HepG2 (cell line): Measurements from ENCODE around the gene GYG1. TPM values are rescaled to one million over a fixed set of nuclear protein-coding genes. Genes with fewer than 3 reads are reported as not detected.
A peak's percentile ranks its signal among the peaks of the same experiment; 100 is the strongest.

Experiments
- ATAC-seq: fragments of 200-7000 bp; cut with Tn5 transposase; 3 replicates; pipeline ENCODE4 v1.9.1; 2020; ENCODE audit warnings: mild to moderate bottlenecking, moderate library complexity
- BruUV-seq: library from RNA; stranded (reverse); fragments of 400-500 nt; replicated peaks from 2 replicates; lab custom pipeline; 2021; lab: Mats Ljungman, UMichigan
- CTCF ChIA-PET: fragments of 300-600 bp; formaldehyde crosslinking; extraction: SDS; loops from one replicate; lab custom pipeline; 2021; ENCODE audit warnings: low total read pairs, inconsistent platforms, low intra/inter-chr PET ratio; lab: Yijun Ruan, JAX
- POLR2A ChIA-PET: fragments of 350-600 bp; sonication (Branson Sonifier 250); formaldehyde crosslinking; loops from one replicate; lab custom pipeline; 2020; ENCODE audit warnings: antibody characterized with exemption, inconsistent platforms; lab: Yijun Ruan, JAX
- DNase-seq: peaks from one replicate; pipeline ENCODE4 v3.0.0-alpha.2; 2015; ENCODE audit warnings: low spot score
- FAIRE-seq: peaks from 3 replicates; lab custom pipeline; 2011; peaks lifted over from hg19 to GRCh38; lab: Jason Lieb, UNC
- H2AFZ ChIP-seq: one replicate; pipeline ENCODE4 v1.6.1; 2011; ENCODE audit warnings: low read length, inconsistent platforms
- H3K27ac ChIP-seq: fragments of 300-600 bp; 3 replicates; pipeline ENCODE4 v1.8.0; 2011; ENCODE audit warnings: mixed run types, mild to moderate bottlenecking, mixed read lengths, low read length, inconsistent platforms; ENCODE audit not compliant: insufficient read depth; ENCODE audit errors: extremely low read length
- H3K27me3 ChIP-seq, 2 experiments: fragments of 200-600 bp in 1 of 2; 2 replicates in 1 of 2; 3 replicates in 1 of 2; pipeline versions ENCODE4 v1.6.0 to v1.8.0; 2011; ENCODE audit warnings: low read length in 2 of 2, mild to moderate bottlenecking in 2 of 2, moderate library complexity in 2 of 2, inconsistent platforms in 1 of 2; ENCODE audit not compliant: insufficient read depth in 2 of 2, control insufficient read depth in 1 of 2
- H3K36me3 ChIP-seq, 2 experiments: fragments of 200-600 bp in 1 of 2; replicated peaks in 1 of 2; 2 replicates in 1 of 2; 3 replicates in 1 of 2; pipeline versions ENCODE4 v1.5.1 to v1.8.0; 2011; ENCODE audit warnings: low read length in 2 of 2, inconsistent platforms in 1 of 2; ENCODE audit not compliant: insufficient read depth in 2 of 2, control insufficient read depth in 1 of 2
- H3K4me1 ChIP-seq: 2 replicates; pipeline ENCODE4 v1.5.1; 2012; ENCODE audit warnings: low read length, inconsistent platforms; ENCODE audit not compliant: insufficient read depth
- H3K4me2 ChIP-seq: 2 replicates; pipeline ENCODE4 v1.6.0; 2011; ENCODE audit warnings: low read depth, low read length, inconsistent platforms
- H3K4me3 ChIP-seq, 3 experiments: fragments of 200-600 bp in 1 of 3; sonication (generic), shearing (Covaris generic) in 1 of 3; replicated peaks in 1 of 3; 2 replicates each; pipeline ENCODE4 v1.5.1; 2011 to 2016; ENCODE audit warnings: low read length in 3 of 3, inconsistent platforms in 2 of 3, low read depth in 2 of 3, mild to moderate bottlenecking in 2 of 3, control low read depth in 1 of 3, mixed read lengths in 1 of 3; ENCODE audit not compliant: insufficient read depth in 1 of 3
- H3K79me2 ChIP-seq: one replicate; pipeline ENCODE4 v1.6.1; 2011; ENCODE audit warnings: low read length, inconsistent platforms; ENCODE audit not compliant: insufficient read depth
- H3K9ac ChIP-seq: 2 replicates; pipeline ENCODE4 v1.6.0; 2011; ENCODE audit warnings: mild to moderate bottlenecking, low read depth, low read length, inconsistent platforms; ENCODE audit not compliant: insufficient read depth
- H3K9me3 ChIP-seq: 2 replicates; pipeline ENCODE4 v1.5.1; 2012; ENCODE audit warnings: mild to moderate bottlenecking, low read length
- H4K20me1 ChIP-seq: 2 replicates; pipeline ENCODE4 v1.6.0; 2011; ENCODE audit warnings: inconsistent platforms, mild to moderate bottlenecking, low read length, moderate library complexity; ENCODE audit not compliant: insufficient read depth
- GABPA ChIP-seq, 2 experiments: IDR thresholded peaks; 2 replicates each; pipeline ENCODE4 v1.6.1; 2011 to 2016; ENCODE audit warnings: low read depth in 2 of 2, low read length in 1 of 2, missing biosample characterization in 1 of 2, missing genetic modification characterization in 1 of 2
- MIER2 ChIP-seq: IDR thresholded peaks from 2 replicates; pipeline ENCODE4 v1.6.1; 2016; ENCODE audit warnings: missing biosample characterization, missing genetic modification reagents
- SPEN ChIP-seq: sonication (generic); formaldehyde crosslinking; IDR thresholded peaks from 2 replicates; pipeline ENCODE4 v1.5.1; 2020; ENCODE audit warnings: low read depth, mild to moderate bottlenecking, missing genetic modification reagents
- TCF7 ChIP-seq: sonication (generic); IDR thresholded peaks from 2 replicates; pipeline ENCODE4 v1.6.1; 2016; ENCODE audit warnings: antibody characterized with exemption, low read depth
- TEAD3 ChIP-seq: optimal IDR thresholded peaks from 2 replicates; pipeline ENCODE3; 2016; ENCODE audit warnings: borderline replicate concordance
- ZNF646 ChIP-seq: sonication (generic); formaldehyde crosslinking; IDR thresholded peaks from 2 replicates; pipeline ENCODE4 v1.9.0; 2021; ENCODE audit warnings: mild to moderate bottlenecking, missing genetic modification reagents
- ZNF773 ChIP-seq: sonication (generic); formaldehyde crosslinking; IDR thresholded peaks from 2 replicates; pipeline ENCODE4 v1.4.0; 2020; ENCODE audit warnings: missing genetic modification reagents, borderline replicate concordance
- WGBS: methylation state at CpG from one replicate; pipeline ENCODE4 v1.1.6; 2017; ENCODE audit warnings: low lambda C conversion rate; 5-methylcytosine and 5-hydroxymethylcytosine counted together
- in situ Hi-C: cut with HindIII; loops from 2 replicates; pipeline ENCODE4 v1.10.0; 2017; ENCODE audit warnings: low pct_unique_long_range_greater_than_20kb; ENCODE audit not compliant: extremely low pct_ligation_motif_present
- intact Hi-C: fragments of 100-400 bp; cut with micrococcal nuclease; formaldehyde crosslinking; loops from one replicate; pipeline ENCODE4 v1.10.0; 2022; ENCODE audit not compliant: unreplicated experiment
- polyA plus RNA-seq, 8 experiments: library from polyadenylated mRNA; depleted of rRNA in 3 of 8; stranded (reverse) in 7 of 8; unstranded in 1 of 8; fragments of >200 nt; fragmentation: Illumina TruSeq in 4 of 8; extraction: Trizol in 4 of 8; gene quantifications; 2 replicates each; pipeline versions ENCODE4 v1.2.1 to v1.2.3, GENCODE V29; 2011 to 2016; ENCODE audit warnings: low read depth in 4 of 8, missing spikeins in 1 of 8, mixed read lengths in 1 of 8; ENCODE audit not compliant: insufficient read depth in 1 of 8
- total RNA-seq, 5 experiments: library from RNA; depleted of rRNA; stranded (reverse); fragments of >200 nt; fragmentation: Illumina TruSeq; extraction: Trizol; gene quantifications; 2 replicates each; pipeline ENCODE4 v1.2.3, GENCODE V29; 2016; ENCODE audit warnings: low read depth in 1 of 5
- TF ChIP-seq, protein P1 (sequence below): sonication (generic); formaldehyde crosslinking; conservative IDR thresholded peaks from 2 replicates; pipeline ENCODE4 v1.4.0; 2020; ENCODE audit warnings: missing genetic modification reagents
- TF ChIP-seq, protein P2 (sequence below): sonication (generic); formaldehyde crosslinking; IDR thresholded peaks from 2 replicates; pipeline ENCODE4 v1.4.0; 2020; ENCODE audit warnings: low read depth, mild to moderate bottlenecking, missing genetic modification reagents
- TF ChIP-seq, protein P3 (sequence below): sonication (generic); formaldehyde crosslinking; conservative IDR thresholded peaks from 2 replicates; pipeline ENCODE4 v1.4.0; 2020; ENCODE audit warnings: missing genetic modification reagents

GYG1 gene
- total and polyA plus RNA-seq, 2 of the 13 experiments (the other 11 are each of a cell fraction or from before 2014, with no cell fraction given) = 15.7 to 28.1 TPM

DNA sequence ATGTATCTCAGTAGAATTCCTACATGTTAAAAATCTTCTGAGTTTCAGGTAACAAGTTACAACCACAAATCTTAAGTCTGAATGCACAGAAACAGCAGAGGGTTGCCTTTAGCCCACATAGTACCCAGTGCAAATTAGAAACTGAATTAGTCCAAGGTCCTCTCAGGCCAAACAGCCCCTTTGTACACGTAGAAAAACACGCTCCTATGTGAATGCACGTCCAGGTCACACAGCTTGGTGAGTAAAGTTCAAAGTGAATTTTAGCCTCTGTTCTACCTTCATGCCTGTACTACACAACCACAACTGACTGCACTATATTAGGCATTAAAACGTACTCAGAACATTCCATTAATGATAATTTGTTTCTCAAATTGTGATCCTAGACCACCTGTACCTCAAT, 46.3 kb downstream of the GYG1 start:
- WGBS = 6% methylated on average over 4 of the region's 4 CpGs
- POLR2A ChIA-PET = interaction anchor here (1.3 kb wide), 1 partner anchor 28 kb away, joined by 3 read pairs; no protein-coding TSS in a partner anchor
- TF ChIP-seq, protein P1, sequence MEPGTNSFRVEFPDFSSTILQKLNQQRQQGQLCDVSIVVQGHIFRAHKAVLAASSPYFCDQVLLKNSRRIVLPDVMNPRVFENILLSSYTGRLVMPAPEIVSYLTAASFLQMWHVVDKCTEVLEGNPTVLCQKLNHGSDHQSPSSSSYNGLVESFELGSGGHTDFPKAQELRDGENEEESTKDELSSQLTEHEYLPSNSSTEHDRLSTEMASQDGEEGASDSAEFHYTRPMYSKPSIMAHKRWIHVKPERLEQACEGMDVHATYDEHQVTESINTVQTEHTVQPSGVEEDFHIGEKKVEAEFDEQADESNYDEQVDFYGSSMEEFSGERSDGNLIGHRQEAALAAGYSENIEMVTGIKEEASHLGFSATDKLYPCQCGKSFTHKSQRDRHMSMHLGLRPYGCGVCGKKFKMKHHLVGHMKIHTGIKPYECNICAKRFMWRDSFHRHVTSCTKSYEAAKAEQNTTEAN (CRISPR knock-in tag) = peak; percentile 97
- peak; percentile 29; the same call in 1 of the 2 replicates for TF ChIP-seq SPEN
- TF ChIP-seq GABPA (IDR thresholded peaks at IDR 0.05; ENCODE audit: low read depth, low read length) = no peak
- TF ChIP-seq GABPA (CRISPR knock-in tag; IDR thresholded peaks at IDR 0.05; ENCODE audit: low read depth) = peak; percentile 32; the same call in 1 of the 2 replicates
- TF ChIP-seq, protein P2, sequence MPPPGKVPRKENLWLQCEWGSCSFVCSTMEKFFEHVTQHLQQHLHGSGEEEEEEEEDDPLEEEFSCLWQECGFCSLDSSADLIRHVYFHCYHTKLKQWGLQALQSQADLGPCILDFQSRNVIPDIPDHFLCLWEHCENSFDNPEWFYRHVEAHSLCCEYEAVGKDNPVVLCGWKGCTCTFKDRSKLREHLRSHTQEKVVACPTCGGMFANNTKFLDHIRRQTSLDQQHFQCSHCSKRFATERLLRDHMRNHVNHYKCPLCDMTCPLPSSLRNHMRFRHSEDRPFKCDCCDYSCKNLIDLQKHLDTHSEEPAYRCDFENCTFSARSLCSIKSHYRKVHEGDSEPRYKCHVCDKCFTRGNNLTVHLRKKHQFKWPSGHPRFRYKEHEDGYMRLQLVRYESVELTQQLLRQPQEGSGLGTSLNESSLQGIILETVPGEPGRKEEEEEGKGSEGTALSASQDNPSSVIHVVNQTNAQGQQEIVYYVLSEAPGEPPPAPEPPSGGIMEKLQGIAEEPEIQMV (CRISPR knock-in tag) = no peak
- TF ChIP-seq TCF7 = peak; percentile 38
- no peak for TF ChIP-seq MIER2
- peak; percentile 67 for TF ChIP-seq TEAD3 (CRISPR knock-in tag)
- peak; percentile 95 for TF ChIP-seq ZNF646 (CRISPR knock-in tag)
- TF ChIP-seq, protein P3, sequence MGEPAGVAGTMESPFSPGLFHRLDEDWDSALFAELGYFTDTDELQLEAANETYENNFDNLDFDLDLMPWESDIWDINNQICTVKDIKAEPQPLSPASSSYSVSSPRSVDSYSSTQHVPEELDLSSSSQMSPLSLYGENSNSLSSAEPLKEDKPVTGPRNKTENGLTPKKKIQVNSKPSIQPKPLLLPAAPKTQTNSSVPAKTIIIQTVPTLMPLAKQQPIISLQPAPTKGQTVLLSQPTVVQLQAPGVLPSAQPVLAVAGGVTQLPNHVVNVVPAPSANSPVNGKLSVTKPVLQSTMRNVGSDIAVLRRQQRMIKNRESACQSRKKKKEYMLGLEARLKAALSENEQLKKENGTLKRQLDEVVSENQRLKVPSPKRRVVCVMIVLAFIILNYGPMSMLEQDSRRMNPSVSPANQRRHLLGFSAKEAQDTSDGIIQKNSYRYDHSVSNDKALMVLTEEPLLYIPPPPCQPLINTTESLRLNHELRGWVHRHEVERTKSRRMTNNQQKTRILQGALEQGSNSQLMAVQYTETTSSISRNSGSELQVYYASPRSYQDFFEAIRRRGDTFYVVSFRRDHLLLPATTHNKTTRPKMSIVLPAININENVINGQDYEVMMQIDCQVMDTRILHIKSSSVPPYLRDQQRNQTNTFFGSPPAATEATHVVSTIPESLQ = no peak
- TF ChIP-seq ZNF773 (CRISPR knock-in tag) = no peak

More for the DNA sequence above, 46.3 kb downstream of the GYG1 start:
- no peaks in the 10 kb centered on the region for H3K27me3 ChIP-seq
- no TSS peak for BruUV-seq
- H3K4me1 ChIP-seq = peaks cover 34% of the 10 kb centered on the region
- peak; percentile 63 for DNase-seq
- peak overlapping the region; percentile 53 for H3K9ac ChIP-seq
- peak; percentile 28 for FAIRE-seq
- H3K79me2 ChIP-seq = no peaks in the 10 kb centered on the region
- ATAC-seq = peak; percentile 99
- no peak overlapping the region for H3K4me3 ChIP-seq
- peaks cover 0 to 8% of the 10 kb centered on the region in 2 experiments; a peak in 2 of 5 replicates for H3K36me3 ChIP-seq
- peak overlapping the region; percentile 61 for H3K4me2 ChIP-seq
- no peaks in the 10 kb centered on the region for H4K20me1 ChIP-seq
- peak overlapping the region; percentile 83 for H3K27ac ChIP-seq
- in situ Hi-C loops (no loop called here), intact Hi-C loops (loop anchor here (2.0 to 10.0 kb wide), 2 partner anchors 47 to 83 kb away; partner anchors contain the start of gene GYG1)
- peak overlapping the region; percentile 4 for H2AFZ ChIP-seq
- no peaks in the 10 kb centered on the region for H3K9me3 ChIP-seq
- CTCF ChIA-PET = no interaction called here
